Heart right ventricle (tissue), 16 donors: ENCODE data around the gene POLN. TPM values are rescaled to one million over a fixed set of nuclear protein-coding genes. Genes with fewer than 3 reads are reported as not detected.

Experiments
- ATAC-seq, 8 donors: fragments of 200-7000 bp; cut with Tn5 transposase; one replicate each; pipeline ENCODE4 v1.9.1; 2020; ENCODE audit warnings: mild to moderate bottlenecking in 8 of 8, moderate library complexity in 8 of 8, moderate number of reproducible peaks in 1 of 8
- DNase-seq, 2 donors: peaks; one replicate each; pipeline ENCODE4 v3.0.0-alpha.2; 2020
- H3K27ac ChIP-seq, 10 donors: fragments of 200-600 bp; sonication (generic) in 2 of 10; one replicate each; pipeline versions ENCODE4 v1.5.0 to v1.8.0; 2020 to 2022; ENCODE audit warnings: mild to moderate bottlenecking in 3 of 10
- H3K27me3 ChIP-seq, 7 donors: fragments of 200-600 bp; one replicate each; pipeline ENCODE4 v1.8.0; 2021 to 2022; ENCODE audit warnings: mild to moderate bottlenecking in 2 of 7
- H3K36me3 ChIP-seq, 9 donors: fragments of 200-600 bp; sonication (generic) in 1 of 9; one replicate each; pipeline versions ENCODE4 v1.5.0 to v1.8.0; 2020 to 2022; ENCODE audit warnings: mild to moderate bottlenecking in 2 of 9
- H3K4me1 ChIP-seq, 9 donors: fragments of 200-600 bp; sonication (generic) in 1 of 9; one replicate each; pipeline versions ENCODE4 v1.5.0 to v1.8.0; 2020 to 2022; ENCODE audit warnings: mild to moderate bottlenecking in 4 of 9
- H3K4me3 ChIP-seq, 10 donors: fragments of 200-600 bp; sonication (generic) in 2 of 10; one replicate each; pipeline versions ENCODE4 v1.5.0 to v1.8.0; 2020 to 2022; ENCODE audit warnings: mild to moderate bottlenecking in 7 of 10, moderate library complexity in 2 of 10
- H3K9me3 ChIP-seq, 11 donors: fragments of 200-600 bp in 10 of 11; sonication (generic) in 2 of 11; one replicate each; pipeline versions ENCODE4 v1.5.0 to v1.8.0; 2013 to 2022; ENCODE audit warnings: mild to moderate bottlenecking in 2 of 11, control low read depth in 1 of 11, moderate library complexity in 1 of 11
- CTCF ChIP-seq, 9 donors: fragments of 200-600 bp; sonication (generic) in 2 of 9; IDR thresholded peaks; one replicate each; pipeline versions ENCODE4 v1.5.0 to v1.8.0; 2021 to 2022; ENCODE audit warnings: antibody characterized with exemption in 9 of 9, mild to moderate bottlenecking in 5 of 9, moderate library complexity in 1 of 9
- WGBS, 2 donors: extraction: QIAGEN DNeasy Blood & Tissue Kit; methylation state at CpG; one replicate each; pipeline ENCODE4 v1.1.7; 2013; ENCODE audit warnings: inconsistent platforms in 1 of 2; 5-methylcytosine and 5-hydroxymethylcytosine counted together
- intact Hi-C, 10 donors: fragments of 100-400 bp; cut with DNase I; formaldehyde crosslinking; loops; one replicate each; pipeline versions ENCODE4 v1.11.1 to v1.14.2; 2022
- polyA plus RNA-seq, 2 donors: library from polyadenylated mRNA; stranded (reverse); fragments of 200-250 nt; gene quantifications; one replicate each; pipeline ENCODE4 v1.2.3, GENCODE V29; 2013
- total RNA-seq, 10 donors: library from RNA; stranded (reverse); fragmentation: NEBNext Ultra II Directional in 3 of 10; extraction: Animal tissue kit (Norgen Biotek cat#: 25700) in 3 of 10; gene quantifications; one replicate each; pipeline versions ENCODE4 v1.2.1 to v1.2.4, GENCODE V29; 2021 to 2023
- donor health status: Arrhythmogenic right ventricular cardiomyopathy.
- donor health status: ischemic (EF 13 %, LVEDD 7.1; RV severe dilation, severe dysfunction).
- donor health status: healthy with polysubstance abuse.
- donor health status: DM: no; HTN: yes; CAD: no.
- donor health status: DM: no; HTN: no; CAD: no.
- donor health status: ischemic (EF 25% LVEDD 6.9; RV normal size, moderate dysfunction).
- donor health status: ischemic (EF 25% LVEDD 5.7; RV mildly dilated, moderate dysfunction).
- donor health status: healthy.
- donor health status: DM: yes; HTN: yes; CAD: no.
- donor health status: Ischemic cardiomyopathy.
- donor health status: ischemic (EF 35%, LVEDD 5.7; RV mildly dilated, moderate dysfunction).
- donor health status: nonischemic (EF 11% LVEDD 7.7; RV severe dilation, severe dysfunction).
- donor health status: DM: yes; HTN: yes; CAD: no.
- donor health status: PGD.
- donor health status: ischemic (EF 29% LVEDD 5.4; RV normal size, mild dysfunction).
- donor health status: nonischemic (EF 23%, LVEDD 6.1; RV moderate dilation, normal function).

The POLN gene
- total and polyA plus RNA-seq, 12 donors: 0.97 to 3.1 (median 2.1) TPM

DNA sequence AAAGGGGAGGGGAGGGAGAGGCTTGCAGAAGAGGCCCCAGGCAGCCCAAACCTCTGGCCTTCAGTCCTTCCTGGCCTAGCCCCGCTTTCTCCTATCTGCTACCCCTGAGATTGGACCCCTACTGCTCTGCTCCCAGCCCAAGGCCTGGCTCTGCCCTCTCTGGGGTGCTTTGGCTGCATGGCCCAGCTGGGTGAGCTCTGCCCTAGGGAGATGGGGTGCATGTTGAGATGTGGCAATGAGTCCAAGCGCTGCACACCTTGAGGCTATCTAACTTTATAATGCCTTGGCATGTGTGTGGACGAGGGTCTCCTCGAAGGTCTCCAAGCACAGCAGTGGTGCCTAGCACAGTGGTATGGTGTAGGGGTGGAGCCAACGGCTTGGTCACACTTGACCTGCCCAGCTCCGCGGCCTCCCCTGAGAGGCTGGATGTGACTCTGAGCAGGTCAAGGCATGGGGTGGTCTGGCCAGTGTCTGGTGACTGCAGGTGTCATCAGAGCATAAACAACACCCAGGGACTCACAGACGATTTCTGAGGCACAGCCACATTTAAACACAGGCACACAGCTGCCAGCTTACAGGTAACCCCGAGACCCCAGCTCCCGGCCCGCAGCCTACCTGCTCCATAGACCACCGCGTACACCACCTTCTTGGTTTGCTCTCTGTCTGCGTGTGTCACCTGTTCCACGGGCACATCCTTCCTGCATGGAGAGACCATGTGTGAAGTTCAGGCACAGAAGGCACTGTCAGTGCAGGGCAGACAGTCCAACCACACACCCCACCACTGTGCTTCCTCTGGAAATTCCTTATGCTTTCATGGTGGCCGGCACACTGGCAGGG, 146.5 kb downstream of the POLN start:
- no peak overlapping the region for H3K4me3 ChIP-seq
- no peak overlapping the region for H3K27ac ChIP-seq
- peaks cover 0 to 8% (median 0%) of the 10 kb centered on the region in 7 donors for H3K27me3 ChIP-seq
- no peaks in the 10 kb centered on the region for H3K36me3 ChIP-seq
- 87 to 88% methylated on average over 16 of the region's 16 CpGs for WGBS, 2 donors
- no peaks in the 10 kb centered on the region for H3K4me1 ChIP-seq
- ATAC-seq (peak in 1 of 8 donors; percentile 29), DNase-seq (no peak)
- peaks cover 0 to 19% (median 4%) of the 10 kb centered on the region in 11 donors for H3K9me3 ChIP-seq
- no peak for TF ChIP-seq CTCF (IDR thresholded peaks at IDR 0.05)
- intact Hi-C loops: no loop called here

DNA sequence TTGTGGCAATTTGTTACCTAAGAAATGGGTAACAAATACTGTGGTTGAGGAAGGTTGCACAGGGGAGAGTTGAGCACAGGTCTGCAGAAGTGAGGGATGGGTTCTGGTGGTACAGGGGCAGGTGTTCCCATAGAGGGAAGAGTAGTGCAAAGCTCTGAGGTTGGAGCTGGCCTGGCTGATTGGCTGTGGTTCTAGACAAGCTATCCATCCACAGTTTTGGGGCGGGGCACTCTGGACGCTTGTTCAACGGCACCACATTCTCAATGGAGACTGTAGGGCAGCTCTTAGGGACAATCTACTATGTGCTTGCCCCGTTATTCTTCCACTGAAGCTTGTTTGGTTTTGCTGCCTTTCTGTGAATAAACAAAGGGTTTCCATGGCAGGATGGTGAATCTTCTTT, 147.4 kb downstream of the POLN start:
- no peaks in the 10 kb centered on the region for H3K36me3 ChIP-seq
- intact Hi-C loops: no loop called here
- 91 to 97% methylated on average over 4 of the region's 4 CpGs for WGBS, 2 donors
- DNase-seq (no peak), ATAC-seq (no peak)
- no peaks in the 10 kb centered on the region for H3K4me1 ChIP-seq
- H3K27me3 ChIP-seq: peaks cover 0 to 8% (median 0%) of the 10 kb centered on the region in 7 donors
- TF ChIP-seq CTCF (IDR thresholded peaks at IDR 0.05): no peak
- H3K27ac ChIP-seq: no peak overlapping the region
- peaks cover 0 to 19% (median 4%) of the 10 kb centered on the region in 11 donors for H3K9me3 ChIP-seq
- no peak overlapping the region for H3K4me3 ChIP-seq

DNA sequence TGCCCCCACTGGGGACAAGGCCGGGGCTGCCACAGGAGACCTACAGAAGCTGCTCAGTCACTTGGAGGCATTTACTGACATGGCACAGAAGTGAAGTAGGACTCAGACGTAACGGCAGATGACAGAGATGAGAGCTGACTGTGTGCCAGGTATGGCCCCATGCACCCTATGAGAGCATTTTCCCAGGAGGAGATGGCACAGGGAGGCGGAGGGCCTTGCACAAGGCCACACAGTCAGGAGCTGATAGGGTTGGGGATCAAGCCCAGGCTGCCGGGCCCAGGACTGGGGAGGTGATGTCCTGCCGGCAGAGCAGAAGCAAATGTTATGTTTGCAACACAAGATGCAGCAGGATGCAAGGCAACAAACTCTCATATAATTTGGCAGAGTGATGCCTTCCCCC, 148.7 kb downstream of the POLN start:
- 89 to 92% methylated on average over 6 of the region's 6 CpGs for whole genome bisulfite sequencing, 2 donors
- Histone ChIP-seq H3K4me1 (no peaks in the 10 kb centered on the region), H3K27ac (no peak overlapping the region), H3K4me3 (no peak overlapping the region), H3K9me3 (peaks cover 0 to 19% (median 4%) of the 10 kb centered on the region in 11 donors), H3K36me3 (no peaks in the 10 kb centered on the region), H3K27me3 (peaks cover 0 to 5% (median 0%) of the 10 kb centered on the region in 7 donors)
- no peak for DNase-seq
- TF ChIP-seq CTCF (IDR thresholded peaks at IDR 0.05): no peak
- ATAC-seq: no peak
- intact Hi-C loops: no loop called here

- DNase-seq (no peak), ATAC-seq (no peak)
- H3K4me1 ChIP-seq: no peaks in the 10 kb centered on the region
- no peak for TF ChIP-seq CTCF (IDR thresholded peaks at IDR 0.05)
- peaks cover 0 to 21% (median 4%) of the 10 kb centered on the region in 11 donors for H3K9me3 ChIP-seq
- 89 to 96% methylated on average over 6 of the region's 6 CpGs for WGBS, 2 donors
- no peak overlapping the region for H3K4me3 ChIP-seq
- peaks cover 0 to 5% (median 0%) of the 10 kb centered on the region in 7 donors for H3K27me3 ChIP-seq
- no peak overlapping the region for H3K27ac ChIP-seq
- no peaks in the 10 kb centered on the region for H3K36me3 ChIP-seq
- intact Hi-C loops: no loop called here
Measured at GRCh38 chr4:2092669-2093053, 149.3 kb downstream of the POLN start.
